ENCODE measurements around the gene LAG3. TPM values are rescaled to one million over a fixed set of nuclear protein-coding genes. Genes with fewer than 3 reads are reported as not detected.

Gene LAG3
- total and polyA plus RNA-seq, 5 experiments from 2014 or later = 0.47 to 14.5 (median 0.60) TPM

DNA sequence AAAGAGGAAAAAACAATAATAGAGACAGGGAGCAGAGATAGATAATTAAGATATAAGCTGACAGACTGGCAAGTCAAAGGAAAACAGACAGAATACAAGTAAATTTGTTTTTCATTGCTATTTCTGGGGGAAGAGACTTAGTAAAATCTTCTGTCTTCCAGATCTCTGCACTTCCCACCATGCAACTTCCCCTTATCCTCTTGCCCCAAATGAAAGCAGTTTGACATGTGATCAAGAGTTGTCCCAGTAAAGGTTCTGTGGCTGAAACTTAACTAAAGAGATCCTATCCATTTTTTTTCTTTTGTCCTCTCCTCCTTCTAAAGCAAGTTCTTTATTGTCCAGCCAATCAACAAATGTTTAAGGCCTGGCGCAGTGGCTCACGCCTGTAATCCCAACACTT, 17.9 kb upstream of the LAG3 start:
- Mint-ChIP-seq H3K9me3 (no peaks in the 10 kb centered on the region), H3K27me3 (peaks cover 0 to 2% (median 0%) of the 10 kb centered on the region in 5 donors), H3K36me3 (peaks cover 0 to 22% (median 0%) of the 10 kb centered on the region in 3 donors), H3K27ac (peak overlapping the region in 6 of 10 donors; percentile 11 to 96 (median 30)), H3K4me1 (peaks cover 11 to 36% (median 24%) of the 10 kb centered on the region in 4 donors), H3K4me3 (peak overlapping the region in 6 of 10 donors; percentile 8 to 98 (median 39))
- no peak for ATAC-seq
- POLR2A ChIA-PET = interaction anchor here (0.7 to 4.2 kb wide), 10 partner anchors 13 to 189 kb away, joined by 3 to 40 read pairs (median 14); partner anchors contain the start of genes C12orf57, COPS7A, RNU7-1 and USP5
- DNase-seq = no peak

DNA sequence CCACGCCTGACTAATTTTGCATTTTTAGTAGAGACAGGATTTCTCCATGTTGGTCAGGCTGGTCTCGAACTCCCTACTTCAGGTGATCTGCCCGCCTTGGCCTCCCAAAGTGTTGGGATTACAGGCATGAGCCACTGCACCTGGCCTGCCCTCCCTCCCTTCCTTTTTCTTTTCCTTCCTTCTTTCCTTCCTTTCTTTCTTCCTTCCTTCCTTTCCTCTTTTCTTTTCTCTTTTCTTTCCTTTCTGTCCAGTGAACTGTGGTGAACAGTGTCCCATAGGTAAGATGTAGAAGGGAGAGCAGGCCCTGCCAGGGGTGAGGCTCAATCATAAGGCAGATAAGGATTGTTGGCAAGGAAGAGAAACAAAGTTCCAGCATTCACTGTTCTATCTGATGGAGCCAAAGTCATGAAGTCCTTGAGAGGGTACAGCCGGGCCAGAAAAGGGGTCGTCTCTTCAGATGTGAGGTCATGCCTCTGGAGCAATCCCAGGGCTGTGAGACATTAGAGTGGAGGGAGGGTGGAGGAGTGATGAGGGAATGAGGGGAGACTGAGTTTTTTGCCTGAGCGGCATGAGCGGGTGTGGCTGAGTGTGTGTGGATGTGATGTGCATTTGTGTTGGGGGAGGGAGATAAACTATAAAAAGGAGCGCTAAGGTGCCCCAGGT, 15.2 kb upstream of the LAG3 start:
- DNase-seq (no peak), ATAC-seq (no peak)
- POLR2A ChIA-PET = interaction anchor here (1.0 kb wide), 1 partner anchor 21 kb away, joined by 3 read pairs; no protein-coding TSS in a partner anchor
- Mint-ChIP-seq H3K4me1 (peaks cover 5 to 21% (median 13%) of the 10 kb centered on the region in 4 donors), H3K4me3 (no peak overlapping the region), H3K27me3 (peaks cover 0 to 8% (median 2%) of the 10 kb centered on the region in 5 donors), H3K36me3 (no peaks in the 10 kb centered on the region), H3K27ac (peak overlapping the region in 1 of 10 donors; percentile 51), H3K9me3 (no peaks in the 10 kb centered on the region)

- Mint-ChIP-seq H3K4me3 (no peak overlapping the region), H3K4me1 (peaks cover 2 to 7% (median 5%) of the 10 kb centered on the region in 4 donors), H3K27me3 (peaks cover 0 to 8% (median 6%) of the 10 kb centered on the region in 5 donors), H3K36me3 (no peaks in the 10 kb centered on the region), H3K9me3 (no peaks in the 10 kb centered on the region), H3K27ac (no peak overlapping the region)
- DNase-seq (no peak), ATAC-seq (no peak)
- POLR2A ChIA-PET = no interaction called here
Measured at GRCh38 chr12:6758506-6759095, 13.7 kb upstream of the LAG3 start.

- DNase-seq (no peak), ATAC-seq (no peak)
- Mint-ChIP-seq H3K9me3 (no peaks in the 10 kb centered on the region), H3K27ac (no peak overlapping the region), H3K4me1 (peaks cover 6 to 9% (median 7%) of the 10 kb centered on the region in 4 donors), H3K27me3 (peaks cover 2 to 15% (median 11%) of the 10 kb centered on the region in 5 donors), H3K36me3 (no peaks in the 10 kb centered on the region), H3K4me3 (no peak overlapping the region)
- POLR2A ChIA-PET = interaction anchor here (0.6 to 0.7 kb wide), 3 partner anchors 139 to 1201 kb away, joined by 4 to 6 read pairs (median 5); no protein-coding TSS in a partner anchor
Measured at GRCh38 chr12:6759741-6760140, 12.6 kb upstream of the LAG3 start.

GRCh38 chr12:6763380-6763779, 8.9 kb upstream of the LAG3 start:
- ATAC-seq = no peak
- Mint-ChIP-seq H3K4me1 (peaks cover 17 to 33% (median 28%) of the 10 kb centered on the region in 4 donors), H3K9me3 (no peaks in the 10 kb centered on the region), H3K27ac (no peak overlapping the region), H3K4me3 (no peak overlapping the region), H3K27me3 (peaks cover 17 to 40% (median 39%) of the 10 kb centered on the region in 5 donors), H3K36me3 (peaks cover 0 to 3% (median 0%) of the 10 kb centered on the region in 3 donors)
- no peak for DNase-seq
- POLR2A ChIA-PET = no interaction called here

- Mint-ChIP-seq H3K9me3 (no peaks in the 10 kb centered on the region), H3K27me3 (peaks cover 22 to 49% (median 47%) of the 10 kb centered on the region in 5 donors), H3K36me3 (peaks cover 0 to 3% (median 0%) of the 10 kb centered on the region in 3 donors), H3K4me3 (peak overlapping the region in 7 of 10 donors; percentile 52 to 73 (median 56)), H3K27ac (peak overlapping the region in 2 of 10 donors; percentile 3 to 77), H3K4me1 (peaks cover 17 to 33% (median 28%) of the 10 kb centered on the region in 4 donors)
- ATAC-seq (peak; percentile 59 to 79), DNase-seq (peak in 8 of 10 donors; percentile 12 to 58 (median 42))
- POLR2A ChIA-PET = interaction anchor here (0.5 kb wide), 1 partner anchor 149 kb away, joined by 5 read pairs; no protein-coding TSS in a partner anchor
Measured at GRCh38 chr12:6764011-6764828, 8.1 kb upstream of the LAG3 start.

DNA sequence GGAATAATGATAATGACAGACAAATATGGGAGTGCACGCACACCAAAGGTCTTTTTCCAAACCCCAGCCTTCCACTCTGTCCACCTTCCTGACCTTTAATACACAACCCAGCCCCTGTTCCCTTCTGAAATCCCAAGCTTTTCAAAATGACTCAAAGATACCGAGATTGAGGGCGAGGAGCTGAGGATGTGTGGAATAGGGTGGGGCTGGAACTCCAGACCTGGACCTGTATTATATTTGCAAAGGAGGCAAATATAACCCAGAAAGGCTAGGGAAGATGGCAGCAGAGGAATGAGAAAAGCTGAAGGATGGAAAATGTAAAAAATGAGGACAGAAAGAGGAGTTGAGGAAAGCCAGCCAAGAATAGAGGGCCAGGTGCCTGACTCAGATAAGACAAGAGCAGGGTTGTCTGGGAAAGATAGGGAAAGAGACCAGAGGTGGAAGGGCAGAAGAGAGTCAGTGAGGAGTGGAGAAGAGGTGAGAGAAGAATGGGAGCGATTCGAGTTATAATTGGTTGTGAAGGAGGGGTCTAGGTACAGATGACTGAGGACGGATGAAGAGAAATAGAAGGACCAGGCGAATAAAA, 7.2 kb upstream of the LAG3 start:
- no peak for DNase-seq
- POLR2A ChIA-PET = interaction anchor here (0.5 to 1.4 kb wide), 2 partner anchors 76 to 150 kb away, joined by 3 to 5 read pairs; partner anchors contain the start of gene ZNF384
- Mint-ChIP-seq H3K9me3 (no peaks in the 10 kb centered on the region), H3K4me1 (peaks cover 17 to 33% (median 28%) of the 10 kb centered on the region in 4 donors), H3K27ac (peak overlapping the region in 5 of 10 donors; percentile 17 to 71 (median 42)), H3K4me3 (peak overlapping the region; percentile 65 to 89 (median 77)), H3K27me3 (peaks cover 22 to 58% (median 55%) of the 10 kb centered on the region in 5 donors), H3K36me3 (peaks cover 0 to 3% (median 0%) of the 10 kb centered on the region in 3 donors)
- no peak for ATAC-seq

- DNase-seq = peak in 1 of 10 donors; percentile 58
- Mint-ChIP-seq H3K9me3 (no peaks in the 10 kb centered on the region), H3K27me3 (peaks cover 22 to 64% (median 58%) of the 10 kb centered on the region in 5 donors), H3K4me3 (peak within 1 kb of the TSS; percentile 75 to 90 (median 88)), H3K27ac (peak within 1 kb of the TSS in 6 of 10 donors; percentile 27 to 73 (median 46)), H3K4me1 (peaks cover 17 to 35% (median 28%) of the 10 kb centered on the region in 4 donors), H3K36me3 (peaks cover 0 to 3% (median 0%) of the 10 kb centered on the region in 3 donors)
- POLR2A ChIA-PET = interaction anchor here (1.2 to 2.5 kb wide), 7 partner anchors 12 to 106 kb away, joined by 3 to 15 read pairs (median 5); partner anchors contain the start of genes COPS7A, GPR162, MLF2 and ZNF384
- ATAC-seq = peak in 1 of 2 donors; percentile 14
Measured at GRCh38 chr12:6765634-6766581, 6.4 kb upstream of the LAG3 start, which contains the start of gene PTMS. Gene PTMS (plus strand): TSS chr12:6766363. CDS start chr12:6766706, 343 bp downstream.

DNA sequence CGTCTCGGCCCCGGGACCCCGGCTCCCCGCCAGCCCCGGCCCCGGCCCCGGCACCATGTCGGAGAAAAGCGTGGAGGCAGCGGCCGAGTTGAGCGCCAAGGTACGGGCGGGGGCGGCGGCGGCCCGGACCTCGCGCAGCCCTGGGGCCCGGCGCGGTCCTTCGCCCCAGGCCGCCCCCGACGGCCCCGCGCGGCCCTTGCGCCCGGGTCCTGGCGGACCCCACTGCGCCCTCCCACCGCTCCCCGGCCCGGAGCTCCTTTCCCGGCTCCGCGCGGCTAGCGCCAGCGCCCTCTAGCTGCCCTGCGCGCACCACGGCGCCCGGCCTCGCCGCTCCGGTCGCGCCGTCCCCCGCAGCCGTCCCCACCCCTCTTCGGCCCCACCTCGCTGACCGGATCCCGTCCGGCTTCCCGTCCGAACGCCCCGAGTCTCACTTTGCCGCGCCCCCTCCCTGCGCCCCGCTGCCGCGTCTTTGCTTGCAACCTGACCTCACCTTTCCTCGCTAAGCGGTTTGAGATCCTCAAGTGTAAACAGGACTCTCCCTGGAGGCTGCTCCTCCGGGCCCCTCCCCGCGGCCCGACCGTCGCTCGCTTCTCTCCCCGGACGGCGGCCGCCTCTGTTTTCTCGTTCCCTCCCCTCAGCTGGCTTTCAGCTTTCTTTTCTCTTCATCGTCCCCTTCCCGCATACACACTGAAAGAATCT, 5.5 kb upstream of the LAG3 start:
- Mint-ChIP-seq H3K27ac (peak overlapping the region in 3 of 10 donors; percentile 27 to 73 (median 49)), H3K27me3 (peaks cover 24 to 73% (median 58%) of the 10 kb centered on the region in 5 donors)
- POLR2A ChIA-PET = interaction anchor here (1.2 to 2.5 kb wide), 7 partner anchors 12 to 105 kb away, joined by 3 to 15 read pairs (median 5); partner anchors contain the start of genes COPS7A, GPR162, MLF2 and ZNF384

More for the DNA sequence above, 5.5 kb upstream of the LAG3 start:
- H3K9me3 Mint-ChIP-seq = no peaks in the 10 kb centered on the region
- ATAC-seq = peak; percentile 75 to 81
- H3K4me3 Mint-ChIP-seq = peak overlapping the region; percentile 75 to 90 (median 86)
- peaks cover 20 to 42% (median 33%) of the 10 kb centered on the region in 4 donors for H3K4me1 Mint-ChIP-seq
- peaks cover 0 to 3% (median 0%) of the 10 kb centered on the region in 3 donors for H3K36me3 Mint-ChIP-seq
- peak in 7 of 10 donors; percentile 41 to 66 (median 48) for DNase-seq
